Activated CD8-positive, alpha-beta memory T cell treated with anti-CD3 and anti-CD28 coated beads for 1 hour (primary cell): ENCODE data around the gene ZNF543.
"Not testable (repeated sequence)": the region's sequence is repeated elsewhere in the genome, so short reads cannot be mapped to it uniquely, and the experiment has no call there.

Source experiments
- DNase-seq, 2 donors: peaks; one replicate each; pipeline ENCODE4 v3.0.0-alpha.2; 2020; ENCODE audit warnings: low read depth in 1 of 2; ENCODE audit errors: extremely low read depth in 1 of 2

ZNF543 gene

GRCh38 chr19:57320180-57321084 is at the start of gene ZNF543:
TSS of gene ZNF543 (plus strand) at chr19:57320472. CDS start at chr19:57320854, 382 bp downstream.
- peak; percentile 81 to 88 for DNase-seq

DNA sequence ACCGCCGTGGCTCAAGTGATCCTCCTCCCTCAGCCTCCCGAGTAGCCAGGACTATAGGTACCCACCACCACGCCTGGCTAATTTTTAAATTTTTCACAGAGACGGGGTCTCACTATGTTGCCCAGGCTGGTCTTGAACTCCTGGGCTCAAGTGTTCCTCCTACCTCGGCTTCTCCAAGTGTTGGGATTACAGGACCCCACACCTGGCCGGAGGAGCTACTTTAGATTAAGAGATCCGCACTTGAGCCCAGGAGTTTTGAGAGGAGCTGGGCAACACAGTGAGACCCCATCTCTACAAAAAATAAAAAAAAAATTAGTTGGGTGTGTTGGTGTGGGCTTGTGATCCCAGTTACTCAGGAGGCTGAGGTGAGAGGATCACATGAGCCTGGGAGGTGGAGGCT is 49.0 kb upstream of the ZNF543 start:
- DNase-seq, result no peak

GRCh38 chr19:57273014-57273413 is 47.3 kb upstream of the ZNF543 start:
- no peak for DNase-seq

DNA sequence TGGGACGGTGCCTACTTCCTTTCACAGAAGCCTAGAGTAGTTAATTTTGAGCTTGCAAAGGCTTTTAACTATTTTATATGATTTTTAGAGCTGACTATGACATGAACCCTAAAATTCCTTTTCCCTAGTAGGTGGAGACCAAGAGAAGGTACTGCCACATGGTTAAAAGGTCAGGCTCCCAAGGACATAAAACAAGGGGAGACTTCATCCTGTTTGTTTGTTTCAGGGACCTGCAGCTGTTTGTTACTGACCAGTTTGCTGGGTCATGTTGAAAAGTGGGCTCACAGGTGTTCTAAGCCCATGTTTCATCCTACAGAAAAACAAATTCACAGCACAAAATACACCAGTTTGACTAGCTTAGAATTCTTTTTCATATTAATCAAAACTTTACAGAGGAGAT is 43.8 kb upstream of the ZNF543 start:
- no peak for DNase-seq

DNA sequence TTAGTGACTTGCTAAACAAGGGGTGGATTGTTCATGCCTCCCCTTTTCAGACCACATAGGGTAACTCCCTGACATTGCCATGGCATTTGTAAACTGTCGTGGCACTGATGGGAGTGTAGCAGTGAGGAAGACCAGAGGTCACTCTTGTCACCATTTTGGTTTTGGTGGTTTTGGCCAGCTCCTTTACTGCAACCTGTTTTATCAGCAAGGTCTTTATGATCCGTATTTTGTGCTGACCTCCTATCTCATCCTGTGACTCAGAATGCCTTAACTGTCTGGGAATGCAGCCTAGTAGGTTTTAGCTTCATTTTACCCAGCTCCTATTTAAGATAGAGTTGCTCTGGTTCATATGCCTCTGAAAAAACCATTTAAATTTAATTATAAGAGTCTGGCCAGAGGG is 41.8 kb upstream of the ZNF543 start:
- DNase-seq, result not testable (repeated sequence)

DNA sequence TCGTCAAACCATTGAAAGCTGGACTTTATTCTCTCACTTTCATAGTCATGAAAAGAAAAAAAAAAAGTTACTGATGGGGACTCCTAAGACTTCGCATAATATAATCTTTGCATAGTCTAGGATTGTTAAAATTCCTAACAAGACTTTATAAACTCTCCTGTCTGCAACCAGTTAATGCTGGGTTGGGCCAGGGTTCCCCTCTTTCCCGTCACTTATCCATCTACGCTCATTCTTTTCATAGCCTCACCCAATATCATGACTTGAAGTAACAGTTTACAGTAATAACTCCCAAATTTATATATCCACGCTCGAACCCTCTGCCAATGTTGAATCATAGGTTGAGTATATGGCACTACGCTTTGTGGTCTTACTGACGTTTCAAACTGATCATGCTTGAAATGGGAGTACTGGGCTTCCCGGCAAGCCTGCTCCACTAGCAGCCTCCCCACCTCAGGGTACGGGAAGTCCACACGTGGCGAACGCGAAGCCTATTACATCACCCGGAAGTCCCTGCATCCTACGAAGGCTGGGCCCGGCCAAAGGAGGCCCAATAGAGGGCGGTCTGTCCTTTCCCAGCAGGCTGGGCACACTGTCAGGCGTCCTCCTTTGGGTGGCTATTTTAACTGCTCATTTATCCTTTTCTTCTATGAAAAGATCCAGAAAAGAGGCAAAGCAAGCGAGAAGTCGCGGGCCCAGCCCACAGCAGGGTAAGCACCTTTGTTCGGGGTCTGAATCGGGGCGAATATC is 40.7 kb upstream of the ZNF543 start:
- DNase-seq, result peak; percentile 27 to 53

GRCh38 chr19:57280165-57280961 is 39.9 kb upstream of the ZNF543 start, which contains the start of gene ZNF460:
TSS of gene ZNF460 (plus strand) at chr19:57280485. CDS start at chr19:57280807, 322 bp downstream.
- DNase-seq, result peak; percentile 90 to 94

GRCh38 chr19:57280962-57281400 is 39.3 kb upstream of the ZNF543 start:
- no peak for DNase-seq

GRCh38 chr19:57282011-57282643 is 38.1 kb upstream of the ZNF543 start:
- DNase-seq, result no peak

DNA sequence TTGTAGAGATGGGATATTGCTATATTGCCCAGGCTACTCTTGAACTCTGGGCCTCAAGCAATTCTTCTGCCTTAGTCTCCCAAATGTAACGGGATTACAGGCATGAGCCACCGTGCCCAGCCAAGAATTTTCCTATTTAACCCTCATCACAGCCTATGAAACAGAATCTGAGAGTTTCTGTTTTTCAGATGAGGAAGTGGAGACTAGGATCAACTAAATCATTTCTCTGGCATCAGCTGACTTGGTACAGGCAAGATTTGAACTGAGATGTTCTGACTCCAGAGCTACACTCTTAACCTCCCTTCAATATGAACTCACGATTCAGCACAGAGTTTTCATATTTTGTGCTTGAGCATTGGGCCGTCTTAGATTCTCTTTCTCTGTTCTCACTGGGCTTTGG is 31.9 kb upstream of the ZNF543 start:
- no peak for DNase-seq

GRCh38 chr19:57290970-57291369 is 29.3 kb upstream of the ZNF543 start:
- no peak for DNase-seq

- no peak for DNase-seq
Observed at GRCh38 chr19:57292547-57292946, 27.7 kb upstream of the ZNF543 start.

GRCh38 chr19:57293719-57294118 is 26.6 kb upstream of the ZNF543 start:
- DNase-seq, result no peak

GRCh38 chr19:57302020-57302465 is 18.2 kb upstream of the ZNF543 start:
- DNase-seq, result no peak

GRCh38 chr19:57302727-57303401 is 17.4 kb upstream of the ZNF543 start:
- no peak for DNase-seq

DNA sequence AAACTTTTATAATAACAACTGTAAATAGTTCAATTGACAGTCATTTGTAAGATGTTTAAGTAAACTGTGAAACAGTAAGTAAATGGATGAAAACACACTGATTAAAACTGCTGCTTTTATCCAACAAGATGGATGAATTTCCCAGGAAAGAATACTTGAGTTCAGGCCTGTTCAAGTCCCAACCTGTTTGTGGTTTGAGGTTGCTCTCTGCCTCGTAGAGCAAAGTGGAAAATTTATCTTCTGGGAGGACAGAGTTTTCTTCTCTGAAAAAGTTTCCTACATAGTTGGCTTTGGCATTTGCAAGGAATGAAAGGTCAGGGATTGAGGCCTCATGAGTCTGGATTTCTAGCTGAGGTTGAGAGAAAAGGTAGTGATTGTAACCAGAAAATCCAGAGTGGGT is 15.2 kb upstream of the ZNF543 start:
- no peak for DNase-seq

- no peak for DNase-seq
Observed at GRCh38 chr19:57308514-57308913, 11.8 kb upstream of the ZNF543 start.

DNA sequence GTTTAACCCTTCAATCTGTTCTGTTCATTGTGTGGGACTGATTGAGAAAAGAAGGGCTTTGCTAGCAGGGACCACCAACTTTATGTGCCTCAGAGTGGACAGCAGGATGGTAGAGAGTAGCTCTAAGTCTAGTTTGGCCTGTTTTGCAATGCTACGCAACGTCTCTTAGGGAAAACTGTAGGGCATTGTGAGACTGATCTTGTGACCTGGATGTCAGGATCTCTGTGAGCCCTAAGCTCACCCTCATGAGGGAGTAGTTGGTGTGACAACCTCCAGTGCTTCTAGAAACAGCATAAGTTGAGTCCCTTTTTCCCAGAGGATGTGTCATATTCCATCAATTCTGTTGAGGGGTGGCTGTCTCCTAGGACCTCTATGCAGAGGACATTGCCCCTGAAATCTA is 9.5 kb upstream of the ZNF543 start:
- DNase-seq, result no peak

DNA sequence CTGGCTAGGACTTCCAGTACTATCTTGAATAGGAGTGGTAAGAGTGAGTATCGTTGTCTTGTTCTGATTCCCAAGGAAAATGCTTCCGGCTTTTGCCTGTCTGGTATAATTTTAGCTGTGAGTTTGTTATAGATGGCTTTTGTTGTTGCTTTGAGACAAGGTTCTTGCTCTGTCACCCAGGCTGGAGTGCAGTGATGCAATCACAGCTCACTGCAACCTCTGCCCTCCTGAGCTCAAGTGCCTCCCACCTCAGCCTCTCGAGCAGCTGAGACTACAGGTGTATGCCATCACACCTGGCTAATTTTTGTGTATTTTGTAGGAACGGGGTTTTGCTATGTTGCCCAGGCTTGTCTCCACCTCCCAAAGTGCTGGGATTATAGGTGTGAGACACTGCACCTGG is 6.1 kb upstream of the ZNF543 start:
- DNase-seq, result no peak

GRCh38 chr19:57317503-57317902 is 2.8 kb upstream of the ZNF543 start:
- DNase-seq, result no peak
